K562 (cell line): ENCODE data around the gene PLOD1. TPM values are rescaled to one million over a fixed set of nuclear protein-coding genes. Genes with fewer than 3 reads are reported as not detected.

Source experiments
- ATF3 ChIP-seq, 2 experiments: fragments of 450-650 bp in 1 of 2; sonication (generic) in 1 of 2; formaldehyde crosslinking in 1 of 2; IDR thresholded peaks in 1 of 2; conservative IDR thresholded peaks in 1 of 2; 2 replicates each; pipeline versions ENCODE4 v1.6.1 to v1.8.1; 2016 to 2023; ENCODE audit warnings: mild to moderate bottlenecking in 2 of 2, moderate library complexity in 2 of 2, inconsistent platforms in 1 of 2, missing genetic modification reagents in 1 of 2
- BMI1 ChIP-seq: fragments of 150-350 bp; IDR thresholded peaks from 2 replicates; pipeline ENCODE4 v1.6.1; 2014; ENCODE audit warnings: low read length
- EGR1 ChIP-seq: fragments of 450-650 bp; conservative IDR thresholded peaks from 2 replicates; pipeline ENCODE4 v1.6.1; 2017; ENCODE audit warnings: mild to moderate bottlenecking
- MITF ChIP-seq: IDR thresholded peaks from 2 replicates; pipeline ENCODE4 v1.6.1; 2014; ENCODE audit warnings: antibody characterized with exemption
- NFXL1 ChIP-seq: fragments of 450-650 bp; formaldehyde crosslinking; IDR thresholded peaks from 2 replicates; pipeline ENCODE4 v1.4.0; 2021; ENCODE audit warnings: mild to moderate bottlenecking
- RBM22 ChIP-seq: fragments of 200-400 bp; formaldehyde crosslinking; IDR thresholded peaks from 2 replicates; pipeline ENCODE4 v1.6.1; 2018; ENCODE audit warnings: low read length, low read depth; ENCODE audit not compliant: poor library complexity, severe bottlenecking
- RREB1 ChIP-seq: fragments of 250-450 bp; sonication (Bioruptor Pico); IDR thresholded peaks from 2 replicates; pipeline ENCODE4 v1.4.0; 2020
- SMAD1 ChIP-seq: fragments of 150-350 bp; IDR thresholded peaks from 2 replicates; pipeline ENCODE4 v1.6.1; 2014; ENCODE audit warnings: low read length, low read depth; ENCODE audit not compliant: partially characterized antibody
- SNRNP70 ChIP-seq: fragments of 200-400 bp; formaldehyde crosslinking; optimal IDR thresholded peaks from 2 replicates; pipeline ENCODE3; 2017; ENCODE audit warnings: low read depth, low read length
- USF1 ChIP-seq: sonication (generic); formaldehyde crosslinking; IDR thresholded peaks from 2 replicates; pipeline ENCODE4 v1.9.0; 2022; ENCODE audit warnings: mild to moderate bottlenecking, missing genetic modification reagents
- ZBTB34 ChIP-seq: fragments of 250-450 bp; sonication (Bioruptor Pico); IDR thresholded peaks from 2 replicates; pipeline ENCODE4 v1.8.0; 2021; ENCODE audit warnings: mild to moderate bottlenecking, moderate library complexity
- ZC3H8 ChIP-seq: fragments of 450-650 bp; IDR thresholded peaks from 2 replicates; pipeline ENCODE4 v1.6.1; 2017
- ZNF280A ChIP-seq: fragments of 450-650 bp; IDR thresholded peaks from 2 replicates; pipeline ENCODE4 v1.6.1; 2018; ENCODE audit warnings: mild to moderate bottlenecking, low read depth; ENCODE audit not compliant: partially characterized antibody
- ZNF444 ChIP-seq: fragments of 250-450 bp; sonication (Bioruptor Pico); IDR thresholded peaks from 2 replicates; pipeline ENCODE4 v1.4.0; 2020; ENCODE audit warnings: mild to moderate bottlenecking, moderate library complexity
- ZNF584 ChIP-seq: fragments of 200-800 bp; sonication (Bioruptor generic); IDR thresholded peaks from 2 replicates; pipeline ENCODE4 v1.6.1; 2016; ENCODE audit warnings: low read depth, mild to moderate bottlenecking, missing genetic modification characterization, missing compliant biosample characterization
- polyA plus RNA-seq, 8 experiments: library from polyadenylated mRNA; depleted of rRNA in 4 of 8; stranded (reverse) in 5 of 8; unstranded in 3 of 8; fragments of >200 nt; fragmentation: Nextera tagmentation in 2 of 8; fragmentation: Illumina TruSeq in 1 of 8; extraction: Ambion mirVana in 2 of 8; extraction: Trizol in 1 of 8; gene quantifications; 2 replicates each; pipeline versions ENCODE4 v1.2.1 to v1.2.3, GENCODE V29; 2011 to 2014; ENCODE audit warnings: inconsistent platforms in 1 of 8, missing spikeins in 1 of 8
- total RNA-seq, 7 experiments: library from RNA; depleted of rRNA in 6 of 7; stranded (reverse); fragments of >200 nt in 6 of 7; fragmentation: Illumina TruSeq in 2 of 7; extraction: Trizol in 2 of 7; gene quantifications; 2 replicates each; pipeline versions ENCODE4 v1.2.1 to v1.2.3, GENCODE V29; 2011 to 2021; ENCODE audit warnings: low replicate concordance in 1 of 7

Gene PLOD1
- total and polyA plus RNA-seq, 9 of the 15 experiments (the other 6 are each of a cell fraction or from before 2014, with no cell fraction given): 16.6 to 90.8 (median 52.7) TPM

GRCh38 chr1:11908095-11908675 lies 26.3 kb upstream of the PLOD1 start (continued):
- TF ChIP-seq RREB1 (CRISPR knock-in tag) (no peak; the same call in 1 of the 2 replicates), ZC3H8 (peak; percentile 100), EGR1 (peak; percentile 57), ZNF444 (CRISPR knock-in tag) (peak; percentile 96), RBM22 (no peak), BMI1 (peak; percentile 54), ZBTB34 (CRISPR knock-in tag) (peak; percentile 79), ZNF584 (CRISPR knock-in tag) (peak; percentile 89), SMAD1 (peak; percentile 100), ZNF280A (no peak), MITF (peak; percentile 69; the same call in 1 of the 2 replicates), USF1 (peak; percentile 14; the same call in 1 of the 2 replicates), ATF3 (IDR thresholded peaks at IDR 0.05) (no peak; the same call in 1 of the 2 replicates), ATF3 (CRISPR knock-in tag; conservative IDR thresholded peaks at IDR 0.05) (peak; percentile 82), SNRNP70 (no peak), NFXL1 (peak; percentile 99)
